Testis (tissue), 3 donors: ENCODE results near the gene ZNF740. TPM values are rescaled to one million over a fixed set of nuclear protein-coding genes. Genes with fewer than 3 reads are reported as not detected.

Experiments
- DNase-seq: peaks from one replicate; pipeline ENCODE4 v3.0.0-alpha.2; 2019
- H3K27ac ChIP-seq, 2 donors: fragments of 200-600 bp; sonication (generic); one replicate each; pipeline ENCODE4 v1.5.1; 2019
- H3K27me3 ChIP-seq: fragments of 200-600 bp; sonication (generic); one replicate; pipeline ENCODE4 v1.5.1; 2019
- H3K36me3 ChIP-seq: fragments of 200-600 bp; sonication (generic); one replicate; pipeline ENCODE4 v1.5.1; 2017; ENCODE audit warnings: low read depth; ENCODE audit errors: missing control alignments
- H3K4me1 ChIP-seq: fragments of 200-600 bp; sonication (generic); one replicate; pipeline ENCODE4 v1.5.1; 2019
- H3K4me3 ChIP-seq, 2 donors: fragments of 200-600 bp; sonication (generic); one replicate each; pipeline ENCODE4 v1.5.1; 2017 to 2019
- H3K9me3 ChIP-seq: fragments of 200-600 bp; sonication (generic); one replicate; pipeline ENCODE4 v1.5.1; 2017
- POLR2A ChIP-seq: fragments of 450-650 bp; IDR thresholded peaks from one replicate; pipeline ENCODE4 v1.6.1; 2017; ENCODE audit warnings: antibody characterized with exemption, mild to moderate bottlenecking, moderate library complexity
- WGBS, 2 donors: methylation state at CpG; one replicate each; pipeline ENCODE4 v1.1.5; 2018; 5-methylcytosine and 5-hydroxymethylcytosine counted together
- intact Hi-C: fragments of 100-400 bp; cut with DNase I; formaldehyde crosslinking; loops from one replicate; pipeline ENCODE4 v1.15.1; 2023; ENCODE audit warnings: low total_unique reads
- polyA plus RNA-seq: library from polyadenylated mRNA; stranded (reverse); fragments of 350-450 nt; fragmentation: Illumina TruSeq; extraction: RNeasy Lipid Tissue Mini Kit (QIAGEN cat#74804); gene quantifications from one replicate; pipeline ENCODE4 v1.2.3, GENCODE V29; 2014; ENCODE audit warnings: low read depth, low replicate concordance; ENCODE audit not compliant: insufficient read depth
- total RNA-seq, 2 donors: library from RNA; depleted of rRNA; stranded (reverse); fragments of >200 nt; gene quantifications; one replicate each; pipeline ENCODE4 v1.2.3, GENCODE V29; 2016
- TF ChIP-seq, protein P1 (sequence below), 3 experiments: fragments of 450-650 bp in 2 of 3; fragments of 200-600 bp in 1 of 3; sonication (generic) in 1 of 3; IDR thresholded peaks; one replicate each; pipeline ENCODE4 v1.5.1; 2016 to 2019; ENCODE audit warnings: antibody characterized with exemption in 3 of 3, mild to moderate bottlenecking in 2 of 3, moderate library complexity in 1 of 3

ZNF740 gene
- total and polyA plus RNA-seq, 3 donors from 2014 or later: 15.6 to 27.2 (median 19.8) TPM

DNA sequence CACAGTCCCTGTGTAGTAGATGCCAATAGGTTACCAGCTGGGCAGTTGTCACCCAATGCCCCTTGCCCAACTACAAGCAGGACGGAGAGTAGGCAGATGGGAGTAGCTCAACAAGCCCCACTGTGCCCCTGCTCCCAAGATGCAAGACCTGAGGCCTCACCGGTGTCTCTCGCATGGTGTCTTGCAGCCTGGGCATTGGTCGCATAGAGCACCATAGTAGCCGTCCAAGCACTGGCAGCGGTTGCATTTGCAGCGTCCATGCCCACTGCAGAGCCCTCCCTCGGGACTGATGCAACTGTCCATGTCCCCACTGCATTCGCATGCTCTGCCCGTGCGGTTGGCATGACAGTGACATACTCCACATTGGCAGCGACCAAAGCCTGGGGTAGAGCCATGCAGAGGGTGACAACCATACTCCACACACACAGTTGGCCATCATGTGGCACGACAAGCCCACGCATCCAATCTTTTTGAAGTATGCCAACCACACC, 12.1 kb downstream of the ZNF740 start:
- WGBS, 2 donors: 93 to 97% methylated on average over 14 of the region's 14 CpGs
- intact Hi-C loops: no loop called here
- TF ChIP-seq POLR2A: no peak
- TF ChIP-seq, protein P1, sequence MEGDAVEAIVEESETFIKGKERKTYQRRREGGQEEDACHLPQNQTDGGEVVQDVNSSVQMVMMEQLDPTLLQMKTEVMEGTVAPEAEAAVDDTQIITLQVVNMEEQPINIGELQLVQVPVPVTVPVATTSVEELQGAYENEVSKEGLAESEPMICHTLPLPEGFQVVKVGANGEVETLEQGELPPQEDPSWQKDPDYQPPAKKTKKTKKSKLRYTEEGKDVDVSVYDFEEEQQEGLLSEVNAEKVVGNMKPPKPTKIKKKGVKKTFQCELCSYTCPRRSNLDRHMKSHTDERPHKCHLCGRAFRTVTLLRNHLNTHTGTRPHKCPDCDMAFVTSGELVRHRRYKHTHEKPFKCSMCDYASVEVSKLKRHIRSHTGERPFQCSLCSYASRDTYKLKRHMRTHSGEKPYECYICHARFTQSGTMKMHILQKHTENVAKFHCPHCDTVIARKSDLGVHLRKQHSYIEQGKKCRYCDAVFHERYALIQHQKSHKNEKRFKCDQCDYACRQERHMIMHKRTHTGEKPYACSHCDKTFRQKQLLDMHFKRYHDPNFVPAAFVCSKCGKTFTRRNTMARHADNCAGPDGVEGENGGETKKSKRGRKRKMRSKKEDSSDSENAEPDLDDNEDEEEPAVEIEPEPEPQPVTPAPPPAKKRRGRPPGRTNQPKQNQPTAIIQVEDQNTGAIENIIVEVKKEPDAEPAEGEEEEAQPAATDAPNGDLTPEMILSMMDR (IDR thresholded peaks at IDR 0.05): no peak
- no peaks in the 10 kb centered on the region for H3K9me3 ChIP-seq
- peaks cover 15% of the 10 kb centered on the region for H3K4me1 ChIP-seq
- no peak overlapping the region for H3K27ac ChIP-seq
- no peak for DNase-seq
- no peak overlapping the region for H3K4me3 ChIP-seq
- no peaks in the 10 kb centered on the region for H3K27me3 ChIP-seq
- no peaks in the 10 kb centered on the region for H3K36me3 ChIP-seq

GRCh38 chr12:53193040-53193439, 12.5 kb downstream of the ZNF740 start:
- no peaks in the 10 kb centered on the region for H3K9me3 ChIP-seq
- H3K4me3 ChIP-seq: no peak overlapping the region
- no peak for DNase-seq
- TF ChIP-seq, protein P1 (IDR thresholded peaks at IDR 0.05): no peak
- no peak for TF ChIP-seq POLR2A
- WGBS, 2 donors: 88 to 90% methylated on average over 8 to 9 of the region's 9 CpGs
- intact Hi-C loops: no loop called here
- H3K36me3 ChIP-seq: no peaks in the 10 kb centered on the region
- H3K27ac ChIP-seq: no peak overlapping the region
- peaks cover 20% of the 10 kb centered on the region for H3K4me1 ChIP-seq
- no peaks in the 10 kb centered on the region for H3K27me3 ChIP-seq

DNA sequence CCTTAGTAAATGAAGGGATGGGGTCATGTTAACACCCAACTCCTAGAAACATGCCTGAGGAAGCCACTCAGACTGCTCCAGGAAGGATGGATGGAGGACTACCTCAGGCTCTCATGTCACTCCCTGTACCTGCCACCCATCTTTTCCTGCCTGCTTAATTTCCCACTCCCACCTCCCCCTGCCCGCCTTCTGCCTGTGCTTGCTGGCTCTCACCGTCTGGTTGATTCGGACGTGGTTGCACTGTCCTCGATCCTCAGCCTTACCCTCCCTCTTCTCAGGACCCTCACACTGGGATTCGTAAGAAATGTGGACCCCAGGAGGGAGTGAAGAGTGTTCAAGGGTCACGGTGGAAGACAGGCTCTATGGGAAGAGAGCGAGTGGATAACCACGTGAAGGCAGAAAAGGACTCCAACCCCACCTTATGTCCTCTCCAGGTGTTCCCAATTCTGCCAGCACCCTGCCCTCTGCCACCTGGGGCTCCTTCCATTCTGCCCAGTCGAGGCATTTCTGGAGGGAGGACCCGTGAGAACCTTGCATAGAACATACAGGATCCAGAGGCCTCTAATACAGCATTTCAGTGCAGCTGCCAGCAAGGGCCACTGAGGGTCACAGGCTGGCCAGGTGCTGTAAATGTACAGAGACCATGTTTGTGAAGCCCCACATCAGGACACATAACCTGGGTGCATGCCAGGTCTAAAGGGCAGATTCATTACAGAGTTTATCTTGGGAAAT, 13.6 kb downstream of the ZNF740 start:
- 75 to 77% methylated on average over 11 of the region's 11 CpGs for WGBS, 2 donors
- peaks cover 23% of the 10 kb centered on the region for H3K4me1 ChIP-seq
- TF ChIP-seq, protein P1 (IDR thresholded peaks at IDR 0.05): no peak
- no peak for TF ChIP-seq POLR2A

GRCh38 chr12:53194973-53195372, 14.5 kb downstream of the ZNF740 start:
- 60 to 76% methylated on average over 1 of the region's 1 CpG for WGBS, 2 donors
- TF ChIP-seq, protein P1 (IDR thresholded peaks at IDR 0.05): no peak
- TF ChIP-seq POLR2A: no peak
- Histone ChIP-seq H3K27me3 (no peaks in the 10 kb centered on the region), H3K4me3 (no peak overlapping the region), H3K9me3 (no peaks in the 10 kb centered on the region), H3K36me3 (no peaks in the 10 kb centered on the region), H3K4me1 (peaks cover 21% of the 10 kb centered on the region), H3K27ac (no peak overlapping the region)
- no peak for DNase-seq
- intact Hi-C loops: no loop called here

More for the DNA sequence above, 13.6 kb downstream of the ZNF740 start:
- no peak overlapping the region for H3K4me3 ChIP-seq
- no peaks in the 10 kb centered on the region for H3K9me3 ChIP-seq
- no peaks in the 10 kb centered on the region for H3K36me3 ChIP-seq
- no peaks in the 10 kb centered on the region for H3K27me3 ChIP-seq
- no peak overlapping the region for H3K27ac ChIP-seq
- no peak for DNase-seq
- intact Hi-C loops: no loop called here
